ENCODE measurements around the gene QARS1.

Gene QARS1

GRCh38 chr3:49104427-49105291, at the start of gene QARS1:
QARS1 (minus strand) TSS chr3:49104757; CDS start chr3:49104733, 24 bp downstream.
- peak; percentile 71 for DNase-seq

DNA sequence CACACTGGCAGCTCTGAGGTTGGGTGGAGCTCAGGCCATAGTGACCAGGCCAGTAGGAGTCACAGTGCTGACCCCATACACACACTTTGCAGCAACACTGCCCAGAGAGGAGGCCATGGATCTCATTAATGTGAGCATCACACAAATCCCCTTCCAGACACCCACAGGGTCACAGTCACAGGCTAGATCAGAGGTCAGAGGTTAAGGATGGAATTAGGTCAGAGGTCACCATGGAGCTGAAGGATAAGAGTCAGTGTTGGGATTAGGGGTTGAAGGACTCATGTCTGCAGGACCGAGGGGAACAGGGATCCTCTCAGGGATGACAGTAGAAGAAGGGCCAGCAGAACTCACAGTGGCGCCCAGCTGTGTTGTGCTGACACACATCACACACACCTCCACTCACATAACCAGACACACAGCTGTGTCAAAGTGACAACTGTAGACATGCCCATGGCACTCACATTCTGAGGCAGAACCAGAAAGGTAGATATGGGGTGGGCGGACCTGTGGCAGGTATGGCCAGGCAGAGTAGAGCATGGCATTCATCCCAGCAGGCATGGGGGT, 48.9 kb upstream of the QARS1 start:
- no peak for DNase-seq

- no peak for DNase-seq
Measured at GRCh38 chr3:49151610-49152009, 47.1 kb upstream of the QARS1 start.

- DNase-seq = no peak
Measured at GRCh38 chr3:49148159-49148558, 43.6 kb upstream of the QARS1 start.

- DNase-seq = no peak
Measured at GRCh38 chr3:49140080-49140479, 35.5 kb upstream of the QARS1 start.

DNA sequence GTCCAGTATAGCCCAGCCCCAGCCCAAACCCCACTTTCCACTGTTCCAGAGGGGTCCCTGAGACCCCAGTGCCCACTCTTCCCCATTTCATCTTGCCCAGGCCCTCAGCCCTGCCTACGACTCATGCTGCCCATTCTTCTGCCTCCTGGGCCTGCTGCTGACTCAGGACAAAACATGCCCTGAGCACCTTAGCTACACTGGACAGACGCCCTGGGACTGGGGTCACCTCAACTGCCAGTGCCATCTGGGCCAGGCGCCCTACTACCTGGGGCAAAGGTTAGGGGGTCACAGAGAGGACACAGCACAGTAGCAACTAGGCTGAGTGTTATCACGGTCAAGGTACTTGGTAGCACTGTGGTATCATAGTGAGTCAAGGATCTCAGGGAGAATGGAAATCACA, 30.9 kb upstream of the QARS1 start:
- DNase-seq = no peak

GRCh38 chr3:49134471-49135265, 30.1 kb upstream of the QARS1 start:
- DNase-seq = no peak

DNA sequence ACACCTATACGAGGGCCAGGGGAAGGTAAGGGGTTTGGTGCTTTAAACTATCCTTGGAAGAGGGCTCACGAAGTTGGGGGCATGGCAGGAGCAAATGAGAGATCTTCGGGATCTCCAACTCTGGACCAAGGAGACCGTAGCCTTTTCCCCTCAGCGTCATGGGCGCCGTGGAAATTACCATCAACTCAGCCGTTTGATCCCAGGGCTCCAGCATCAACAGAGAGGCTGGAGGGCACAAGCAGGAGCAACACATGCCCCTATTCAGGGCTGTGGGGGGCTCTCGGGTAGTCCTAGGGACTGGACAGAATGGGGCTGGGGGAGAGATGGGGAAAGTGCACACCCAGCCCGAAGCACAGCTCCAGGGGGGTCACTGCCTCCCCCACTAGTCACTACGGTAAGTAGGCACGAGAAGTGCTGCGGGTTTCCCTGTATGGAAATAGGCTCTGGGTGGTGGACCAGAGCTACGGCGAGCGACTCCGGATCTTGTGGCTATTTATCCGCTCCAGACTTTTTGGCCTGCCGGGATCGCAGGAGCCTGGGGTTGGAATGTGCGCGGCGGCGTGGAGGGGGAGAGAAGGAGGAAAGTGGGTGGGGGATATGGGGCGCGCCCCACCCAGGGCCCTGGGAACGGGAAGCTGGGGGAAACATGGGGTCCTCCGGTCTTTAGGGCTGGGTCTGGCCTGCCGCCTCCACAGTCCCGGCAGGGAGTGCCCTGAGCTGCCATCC, 28.8 kb upstream of the QARS1 start:
- peak; percentile 41 for DNase-seq

DNA sequence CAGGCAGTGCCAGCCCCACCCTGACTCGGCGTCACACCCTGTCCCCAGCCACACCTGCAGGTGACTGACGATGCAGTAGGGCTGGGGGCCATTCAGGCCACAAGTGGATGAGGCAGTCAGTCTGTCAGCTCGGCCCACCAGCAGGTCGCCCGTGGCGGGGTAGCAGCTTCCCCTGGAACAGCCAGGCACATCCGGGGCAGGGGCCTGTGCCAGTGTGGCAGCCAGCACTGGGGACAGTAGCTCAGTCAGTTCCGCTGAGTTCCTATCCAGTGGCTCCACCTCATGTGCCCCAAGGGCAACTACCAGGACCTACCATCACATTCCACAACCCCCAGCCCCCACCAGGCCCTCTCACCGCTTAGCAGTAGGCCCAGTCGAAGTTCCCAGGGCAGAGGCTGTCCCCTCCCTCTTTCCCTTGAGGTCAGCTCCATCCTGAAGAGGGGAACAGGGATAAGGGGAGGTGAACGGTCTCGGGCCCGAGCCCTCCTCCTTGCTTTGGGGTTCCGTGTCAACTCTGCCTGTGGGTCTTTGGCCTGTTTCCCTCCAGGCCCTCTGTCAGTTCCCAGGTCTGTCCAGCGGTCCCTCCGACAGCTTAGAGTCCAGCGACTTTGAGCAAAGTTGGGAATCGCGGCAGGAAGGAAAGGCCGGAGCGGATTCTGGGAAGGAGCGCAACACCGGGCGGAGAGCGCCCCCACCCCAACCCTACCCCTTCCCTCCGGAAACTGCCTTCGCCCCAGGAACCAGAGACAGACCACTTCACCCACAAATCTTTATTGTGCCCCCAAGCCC, 28.1 kb upstream of the QARS1 start, which contains the start of gene LAMB2:
TSS of gene LAMB2 (minus strand) at position 614 of the 789 bp plus-strand sequence. CDS start at position 431, 183 bp downstream.
- no peak for DNase-seq

DNA sequence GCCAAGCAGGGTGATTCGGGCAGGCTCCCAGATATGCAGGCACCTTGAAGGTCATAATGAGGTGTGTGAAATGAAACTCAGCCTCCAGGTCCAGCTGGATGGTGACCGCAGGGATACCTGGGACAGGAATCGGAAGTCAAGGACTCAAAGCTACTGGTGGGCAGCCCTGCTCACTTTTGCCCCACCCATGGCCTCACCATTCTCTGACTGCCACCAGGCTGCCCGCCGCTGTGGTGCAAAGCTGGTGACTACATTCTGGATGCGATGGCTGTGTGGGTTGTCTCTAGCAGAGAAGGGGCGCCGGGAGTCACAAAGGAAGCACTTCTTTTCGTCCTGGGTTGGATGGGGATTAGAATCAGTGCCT, 27.5 kb upstream of the QARS1 start:
- DNase-seq = no peak

- no peak for DNase-seq
Measured at GRCh38 chr3:49131576-49131975, 27.0 kb upstream of the QARS1 start.

DNA sequence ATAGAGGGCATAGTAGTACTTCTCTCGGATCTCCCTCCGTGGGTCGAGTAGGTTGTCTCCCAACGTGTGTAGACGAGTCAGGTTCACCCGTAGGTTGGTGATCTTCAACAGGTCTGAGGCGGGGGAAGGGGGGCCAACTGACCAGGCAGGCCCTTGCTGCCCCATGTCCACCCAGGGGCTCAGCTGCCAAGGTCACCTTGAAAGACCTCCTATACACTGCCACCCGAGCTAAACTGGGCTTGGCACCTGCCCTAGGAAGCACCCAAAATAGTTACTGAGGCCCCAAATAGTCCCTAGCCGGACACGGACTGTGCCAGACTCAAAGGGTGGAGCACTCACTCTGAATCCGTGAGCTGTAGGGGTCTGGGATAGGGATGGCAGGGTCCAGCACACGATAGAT, 26.5 kb upstream of the QARS1 start:
- DNase-seq = no peak

- DNase-seq = no peak
Measured at GRCh38 chr3:49124991-49125670, 20.6 kb upstream of the QARS1 start.

DNA sequence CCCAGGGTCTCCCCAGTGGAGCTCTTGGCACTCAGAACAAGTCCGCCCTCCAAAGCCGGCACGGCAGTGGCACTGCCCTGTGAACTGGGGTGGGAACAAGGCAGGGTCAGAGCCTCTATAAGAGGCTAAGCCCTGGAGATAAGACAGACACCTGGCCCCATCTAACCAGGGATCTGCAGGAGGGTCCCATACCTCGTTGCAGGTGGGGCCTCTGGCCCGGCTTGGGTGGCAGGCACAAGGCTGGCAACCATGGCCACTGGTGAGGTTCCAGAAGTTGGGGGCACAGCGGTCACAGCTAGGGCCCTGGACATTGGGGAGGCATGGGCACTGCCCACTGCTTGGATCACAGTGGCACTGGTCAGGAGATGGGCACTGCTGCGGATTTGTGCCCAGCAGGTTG, 19.6 kb upstream of the QARS1 start:
- no peak for DNase-seq

DNA sequence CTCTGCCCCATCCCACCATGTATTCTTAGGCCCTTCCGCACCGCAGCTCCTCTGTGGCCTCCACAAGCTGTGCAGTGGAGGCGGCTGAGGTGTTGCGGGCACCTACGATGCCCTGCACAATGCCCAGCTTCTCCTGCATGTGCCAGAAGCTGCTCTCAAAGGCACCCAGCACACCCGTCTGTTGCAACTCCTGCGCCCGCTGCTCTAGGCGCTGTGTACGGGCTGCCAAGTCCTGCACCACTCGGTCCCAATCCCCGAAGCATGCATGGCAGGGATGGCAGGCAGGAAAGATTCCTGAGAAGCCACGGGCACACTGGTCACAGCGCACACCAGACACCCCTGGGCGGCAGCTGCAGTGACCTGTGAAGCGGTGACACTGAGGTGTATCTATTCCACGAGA, 19.1 kb upstream of the QARS1 start:
- DNase-seq = no peak

GRCh38 chr3:49122886-49123545, 18.5 kb upstream of the QARS1 start:
- DNase-seq = no peak

- no peak for DNase-seq
Measured at GRCh38 chr3:49122451-49122850, 17.9 kb upstream of the QARS1 start.

GRCh38 chr3:49122022-49122421, 17.5 kb upstream of the QARS1 start:
- DNase-seq = no peak

DNA sequence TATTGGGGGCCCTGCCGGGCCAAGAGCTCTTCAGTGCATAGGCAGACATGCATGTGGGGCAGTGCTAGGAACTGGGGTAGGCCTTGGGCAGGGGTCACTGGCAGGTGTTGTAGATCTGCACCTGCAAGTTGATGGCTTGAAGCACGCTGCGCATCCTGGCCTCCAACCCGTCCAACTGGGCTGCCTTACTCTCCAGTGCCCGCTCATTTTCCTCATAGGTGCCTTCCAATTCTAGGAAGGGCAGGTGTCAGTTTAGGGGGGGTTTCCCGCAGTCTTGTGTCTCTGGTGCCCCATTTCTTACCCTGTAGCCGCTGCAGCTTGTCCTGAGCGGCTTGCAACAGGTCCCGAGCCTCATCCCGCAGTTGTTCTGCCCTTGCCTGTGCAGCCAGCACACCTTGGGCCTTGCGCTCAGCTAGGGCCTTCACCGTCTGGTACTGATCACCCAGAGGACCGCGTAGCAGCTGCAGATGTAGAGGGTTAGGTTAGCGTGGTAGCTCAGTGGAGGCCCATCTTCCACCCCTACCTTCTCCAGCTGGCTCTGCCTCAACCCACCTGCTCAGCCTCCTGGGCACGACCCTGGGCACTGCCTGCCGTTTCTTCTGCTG, 16.7 kb upstream of the QARS1 start:
- no peak for DNase-seq

- peak; percentile 70 for DNase-seq
Measured at GRCh38 chr3:49120438-49121131, 16.0 kb upstream of the QARS1 start, which contains the start of gene USP19. USP19 (minus strand) TSS chr3:49120823; CDS start chr3:49119145, 1,678 bp downstream.

Data from NCI-H2171 (cell line).